NCI-H1436 treated with DMSO at 0.1 percent for 48 hours (cell line): ENCODE results near the gene ARHGEF39.
"Not testable (repeated sequence)": the region's sequence is repeated elsewhere in the genome, so short reads cannot be mapped to it uniquely, and the experiment has no call there.

Source experiments
- DNase-seq: peaks from one replicate; lab custom pipeline; 2025; lab: John Stamatoyannopoulos, UW

Gene ARHGEF39

DNA sequence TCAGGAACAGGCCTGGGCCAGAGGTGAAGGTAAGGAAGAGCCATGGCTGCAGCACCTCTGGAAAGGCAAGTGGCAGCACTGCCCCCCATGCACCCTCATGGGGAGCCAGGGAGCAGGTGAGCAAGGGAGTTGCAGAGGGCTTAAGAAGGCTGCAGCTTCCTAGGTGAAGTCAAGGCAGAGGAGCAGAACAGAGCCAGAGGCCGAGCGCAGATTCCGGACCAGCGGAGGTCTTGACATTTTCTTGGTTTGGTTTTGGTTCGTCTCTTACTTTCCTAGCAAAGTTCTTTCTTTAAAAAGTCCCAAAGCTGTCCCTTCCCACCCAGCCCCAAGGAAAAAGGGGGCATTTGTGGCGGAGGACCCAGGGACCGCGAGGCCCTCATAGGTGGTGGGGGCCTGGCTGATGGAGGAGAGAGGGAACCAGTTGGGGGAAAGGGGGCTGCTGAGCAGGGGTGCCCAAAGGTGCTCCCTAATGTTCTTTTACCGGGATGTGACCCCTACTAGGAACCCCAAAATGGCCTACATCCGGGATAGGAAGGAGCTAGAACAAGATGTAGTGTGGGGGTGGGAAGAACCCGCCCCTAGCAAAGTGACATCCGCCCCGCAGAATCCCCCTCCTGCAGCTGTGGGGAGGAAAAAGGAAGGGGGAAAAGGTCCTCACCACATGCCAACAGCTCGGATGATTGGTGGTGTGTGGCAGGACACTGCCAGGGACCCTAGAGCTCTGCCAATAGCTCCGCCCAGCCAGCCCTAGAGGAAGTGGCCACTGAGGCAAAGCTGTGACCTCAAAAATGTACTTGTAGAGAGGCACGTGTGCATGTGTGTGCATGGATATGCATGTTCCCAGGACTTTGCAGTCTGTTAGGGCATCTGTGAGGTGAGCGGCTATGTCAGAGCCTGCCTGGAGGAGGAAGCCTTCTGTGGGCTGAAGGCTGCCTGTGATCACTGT lies 45.9 kb downstream of the ARHGEF39 start:
- no peak for DNase-seq

- DNase-seq, result no peak
Measured at GRCh38 chr9:35618325-35618727, 46.7 kb downstream of the ARHGEF39 start, which contains the start of gene CD72. Gene CD72 (minus strand): TSS chr9:35618413. CDS start chr9:35618303, 110 bp downstream.

DNA sequence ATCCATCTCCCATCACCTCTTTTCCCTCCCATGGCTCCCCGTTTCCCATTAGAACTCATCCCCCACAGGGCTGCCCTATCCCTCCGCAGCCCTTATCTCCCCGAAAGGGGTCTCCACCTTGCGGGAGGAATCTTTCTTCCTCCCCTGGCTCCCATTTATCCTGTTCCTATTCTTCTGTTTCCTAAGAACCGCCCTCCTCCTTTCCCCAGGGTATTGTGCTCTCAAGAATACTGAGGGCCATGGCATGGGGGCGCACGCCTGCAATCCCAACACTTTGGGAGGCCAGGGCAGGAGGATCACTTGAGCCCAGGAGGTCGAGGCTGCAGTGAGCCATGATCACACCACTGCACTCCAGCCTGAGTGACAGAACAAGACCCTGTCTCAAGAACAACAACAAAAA lies 47.4 kb downstream of the ARHGEF39 start:
- DNase-seq, result no peak

- DNase-seq, result no peak
Measured at GRCh38 chr9:35616681-35617459, 48.1 kb downstream of the ARHGEF39 start.

DNA sequence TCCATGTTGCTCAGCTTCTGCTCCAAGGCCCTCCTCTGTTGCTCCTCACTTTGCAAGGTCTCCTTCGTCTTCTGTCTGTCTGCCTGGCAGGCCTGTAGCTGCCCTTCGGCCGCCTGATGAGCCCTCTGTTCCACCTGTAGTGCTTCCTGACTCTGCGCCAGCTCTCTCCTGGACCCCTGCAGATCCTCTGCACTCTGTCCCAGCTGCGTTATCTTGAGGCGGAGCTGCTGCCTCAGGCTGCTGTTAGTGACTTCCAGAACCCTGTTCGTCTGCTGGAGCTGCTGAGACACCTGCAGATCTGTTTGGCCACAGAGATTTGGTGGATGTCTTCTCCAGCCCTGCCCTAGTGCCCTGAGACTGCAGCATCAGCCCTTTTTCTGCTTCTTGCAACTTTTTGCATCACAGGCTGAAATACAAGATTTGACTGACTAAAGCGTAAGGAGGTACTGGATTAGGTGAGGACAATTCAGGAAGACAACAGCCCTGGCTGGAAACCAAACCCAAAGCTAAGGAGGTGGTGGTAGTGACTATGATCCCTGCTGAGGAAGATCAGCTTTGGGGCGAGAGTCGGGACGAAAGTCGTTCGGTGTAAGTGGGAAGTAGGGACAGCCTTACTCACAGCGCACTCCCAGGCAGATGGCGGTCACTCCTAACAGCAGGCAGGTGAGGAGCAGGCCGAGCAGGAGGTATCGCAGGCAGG lies 48.9 kb downstream of the ARHGEF39 start:
- no peak for DNase-seq

DNA sequence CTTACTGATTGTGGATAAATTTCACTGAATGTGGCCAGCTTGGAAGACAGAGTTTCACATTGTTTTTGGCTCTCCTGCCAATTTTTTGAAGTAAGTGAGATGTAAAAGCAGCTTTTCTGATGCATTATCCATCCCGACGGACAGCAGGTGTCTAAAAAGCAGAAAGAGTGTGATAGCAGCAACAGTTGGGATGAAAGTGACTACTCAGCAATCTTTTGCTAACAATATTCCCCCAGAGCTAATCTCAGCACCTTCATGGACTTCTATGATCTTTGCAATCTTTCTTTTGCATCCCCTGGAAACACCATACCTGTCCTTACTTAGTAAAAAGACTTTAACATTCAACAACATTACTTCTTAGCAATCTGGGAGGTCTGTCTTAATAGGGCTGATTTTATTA lies 52.2 kb downstream of the ARHGEF39 start:
- no peak for DNase-seq

GRCh38 chr9:35612066-35612465 lies 52.9 kb downstream of the ARHGEF39 start:
- not testable (repeated sequence) for DNase-seq

DNA sequence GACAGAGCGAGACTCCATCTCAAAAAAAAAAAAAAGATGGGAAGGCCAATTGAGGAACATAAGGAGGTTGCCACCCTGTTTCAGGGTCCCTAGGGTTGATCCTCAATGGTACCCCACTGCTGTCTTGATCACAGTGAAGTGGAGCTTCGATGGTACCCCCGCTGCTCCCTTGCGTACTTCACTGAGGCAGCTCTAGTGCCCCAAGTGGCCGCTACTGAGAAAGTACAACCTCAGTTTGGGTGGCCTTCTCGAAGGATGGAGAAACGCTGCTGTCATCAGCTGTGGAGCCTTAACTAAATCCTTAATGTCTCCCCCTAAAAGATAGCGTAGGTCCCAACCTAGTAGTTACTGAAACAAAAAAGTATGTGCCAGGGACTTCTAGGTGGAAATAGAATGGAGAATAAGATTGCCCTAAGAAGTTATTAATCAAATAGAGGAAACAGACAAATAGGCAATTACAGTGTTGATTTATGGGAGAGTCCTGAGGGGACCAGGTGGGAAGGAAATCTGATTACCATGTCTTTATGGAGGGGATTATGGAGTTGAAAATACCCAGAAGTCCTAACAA lies 53.7 kb downstream of the ARHGEF39 start:
- DNase-seq, result no peak

DNA sequence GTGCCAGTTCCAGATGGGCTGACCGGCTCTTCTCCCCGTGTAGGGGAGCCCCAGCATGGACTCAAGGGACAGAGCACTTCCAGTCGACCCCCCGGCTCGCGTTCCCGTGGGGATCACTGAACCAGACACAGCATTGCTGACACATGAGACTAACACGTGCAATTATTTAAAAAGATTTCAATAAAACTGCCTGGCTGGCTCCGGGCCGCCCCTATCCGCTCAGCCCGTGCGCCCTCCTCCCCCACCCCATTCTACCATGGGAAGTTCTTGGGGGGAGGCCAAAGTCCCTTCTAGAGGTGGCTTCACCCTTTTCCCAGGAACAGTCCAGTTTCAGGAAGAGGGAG lies 55.2 kb downstream of the ARHGEF39 start:
- no peak for DNase-seq
